Thoracic aorta (tissue), 2 donors: ENCODE measurements around the gene VWA3B. TPM values are rescaled to one million over a fixed set of nuclear protein-coding genes. Genes with fewer than 3 reads are reported as not detected.

Experiments
- ATAC-seq: fragments of 150-250 bp; one replicate; pipeline ENCODE4 v1.8.0; 2017; ENCODE audit warnings: low read depth; ENCODE audit not compliant: insufficient number of reproducible peaks, low FRiP score
- DNase-seq: peaks from one replicate; pipeline ENCODE4 v3.0.0-alpha.2; 2020; ENCODE audit warnings: low spot score
- H3K27ac ChIP-seq, 2 donors: fragments of 200-600 bp; sonication (generic); 1 replicate in 1 of 2; 2 replicates in 1 of 2; pipeline ENCODE4 v1.5.1; 2016; ENCODE audit warnings: mild to moderate bottlenecking in 2 of 2, moderate library complexity in 2 of 2
- H3K27me3 ChIP-seq: fragments of 200-600 bp; sonication (generic); replicated peaks from 2 replicates; pipeline ENCODE4 v1.6.0; 2016; ENCODE audit warnings: mild to moderate bottlenecking; ENCODE audit not compliant: insufficient read depth
- H3K36me3 ChIP-seq: fragments of 200-600 bp; sonication (generic); one replicate; pipeline ENCODE4 v1.5.1; 2016
- H3K4me1 ChIP-seq, 2 donors: fragments of 200-600 bp; sonication (generic); 1 replicate in 1 of 2; 2 replicates in 1 of 2; pipeline versions ENCODE4 v1.5.1 to v1.6.0; 2016; ENCODE audit warnings: low read depth in 2 of 2, mild to moderate bottlenecking in 1 of 2; ENCODE audit not compliant: control insufficient read depth in 1 of 2
- H3K4me3 ChIP-seq: fragments of 200-600 bp; sonication (generic); 2 replicates; pipeline ENCODE4 v1.5.1; 2016; ENCODE audit warnings: mild to moderate bottlenecking
- H3K9me3 ChIP-seq: fragments of 200-600 bp; sonication (generic); 2 replicates; pipeline ENCODE4 v1.5.1; 2016
- CTCF ChIP-seq: fragments of 200-600 bp; sonication (generic); IDR thresholded peaks from one replicate; pipeline ENCODE4 v1.5.1; 2019; ENCODE audit warnings: antibody characterized with exemption
- total RNA-seq, 2 donors: library from RNA; depleted of rRNA; stranded (reverse); fragments of >200 nt; gene quantifications; one replicate each; pipeline versions ENCODE4 v1.1.0 to v1.2.3, GENCODE V29; 2016

VWA3B gene
- total RNA-seq, 2 donors from 2014 or later = 0.27 TPM; not detected in 1

- DNase-seq = no peak
- Histone ChIP-seq H3K9me3 (no peaks in the 10 kb centered on the region), H3K4me3 (no peak overlapping the region), H3K36me3 (no peaks in the 10 kb centered on the region), H3K4me1 (peaks cover 5 to 31% of the 10 kb centered on the region in 2 donors), H3K27me3 (no peaks in the 10 kb centered on the region), H3K27ac (peak overlapping the region; percentile 54 to 68)
- ATAC-seq = no peak
- TF ChIP-seq CTCF = peak; percentile 74
These were observed 182.3 kb downstream of the VWA3B start for GRCh38 chr2:98269274-98269673.

GRCh38 chr2:98269830-98270229 lies 182.9 kb downstream of the VWA3B start:
- Histone ChIP-seq H3K36me3 (no peaks in the 10 kb centered on the region), H3K27ac (peak overlapping the region; percentile 54 to 68), H3K4me3 (no peak overlapping the region), H3K27me3 (no peaks in the 10 kb centered on the region), H3K9me3 (no peaks in the 10 kb centered on the region), H3K4me1 (peaks cover 5 to 31% of the 10 kb centered on the region in 2 donors)
- TF ChIP-seq CTCF = no peak
- peak; percentile 73 for ATAC-seq
- DNase-seq = no peak

- no peaks in the 10 kb centered on the region for H3K36me3 ChIP-seq
- ATAC-seq (no peak), DNase-seq (no peak)
- H3K9me3 ChIP-seq = no peaks in the 10 kb centered on the region
- no peak overlapping the region for H3K4me3 ChIP-seq
- TF ChIP-seq CTCF = no peak
- H3K27me3 ChIP-seq = no peaks in the 10 kb centered on the region
- H3K27ac ChIP-seq = peak overlapping the region in 1 of 2 donors; percentile 38
- H3K4me1 ChIP-seq = no peaks in the 10 kb centered on the region
These were observed 190.3 kb downstream of the VWA3B start for GRCh38 chr2:98277162-98277859.

- H3K36me3 ChIP-seq = no peaks in the 10 kb centered on the region
- ATAC-seq (no peak), DNase-seq (no peak)
- no peak overlapping the region for H3K4me3 ChIP-seq
- H3K27ac ChIP-seq = no peak overlapping the region
- no peaks in the 10 kb centered on the region for H3K27me3 ChIP-seq
- no peak for TF ChIP-seq CTCF
- no peaks in the 10 kb centered on the region for H3K4me1 ChIP-seq
- H3K9me3 ChIP-seq = no peaks in the 10 kb centered on the region
These were observed 191.1 kb downstream of the VWA3B start for GRCh38 chr2:98278074-98278473.

- no peak overlapping the region for H3K4me3 ChIP-seq
- ATAC-seq (no peak), DNase-seq (no peak)
- no peaks in the 10 kb centered on the region for H3K36me3 ChIP-seq
- peaks cover 4% of the 10 kb centered on the region for H3K9me3 ChIP-seq
- no peaks in the 10 kb centered on the region for H3K27me3 ChIP-seq
- H3K27ac ChIP-seq = no peak overlapping the region
- H3K4me1 ChIP-seq = no peaks in the 10 kb centered on the region
- TF ChIP-seq CTCF = no peak
These were observed 193.6 kb downstream of the VWA3B start for GRCh38 chr2:98280376-98281102.
